Measurements from ENCODE around the gene TMBIM1.

TMBIM1 gene

GRCh38 chr2:218284106-218284811 lies 8.0 kb downstream of the TMBIM1 start:
- H3K4me3 ChIP-seq (ENCODE audit: low read length) = no peak overlapping the region
- no peaks in the 10 kb centered on the region for H3K27me3 ChIP-seq (ENCODE audit: control insufficient read depth, insufficient read depth, low read length)
- H3K36me3 ChIP-seq (ENCODE audit: control insufficient read depth, insufficient read depth, low read length) = peaks cover 45% of the 10 kb centered on the region
- peaks cover 82% of the 10 kb centered on the region for H3K4me1 ChIP-seq (ENCODE audit: control insufficient read depth, insufficient read depth, low read length)
- H3K9me3 ChIP-seq (ENCODE audit: control insufficient read depth, low read length) = no peaks in the 10 kb centered on the region
- peak overlapping the region; percentile 19 for H3K9ac ChIP-seq (ENCODE audit: low read length)

GRCh38 chr2:218282173-218282991 lies 9.9 kb downstream of the TMBIM1 start:
- Histone ChIP-seq H3K27me3 (ENCODE audit: control insufficient read depth, insufficient read depth, low read length) (no peaks in the 10 kb centered on the region), H3K9me3 (ENCODE audit: control insufficient read depth, low read length) (no peaks in the 10 kb centered on the region), H3K4me3 (ENCODE audit: low read length) (no peak overlapping the region), H3K9ac (ENCODE audit: low read length) (peak overlapping the region; percentile 61), H3K4me1 (ENCODE audit: control insufficient read depth, insufficient read depth, low read length) (peaks cover 69% of the 10 kb centered on the region), H3K36me3 (ENCODE audit: control insufficient read depth, insufficient read depth, low read length) (peaks cover 64% of the 10 kb centered on the region)

GRCh38 chr2:218281449-218281848 lies 10.9 kb downstream of the TMBIM1 start:
- H3K4me1 ChIP-seq (ENCODE audit: control insufficient read depth, insufficient read depth, low read length) = peaks cover 70% of the 10 kb centered on the region
- peak overlapping the region; percentile 61 for H3K9ac ChIP-seq (ENCODE audit: low read length)
- H3K9me3 ChIP-seq (ENCODE audit: control insufficient read depth, low read length) = no peaks in the 10 kb centered on the region
- no peak overlapping the region for H3K4me3 ChIP-seq (ENCODE audit: low read length)
- no peaks in the 10 kb centered on the region for H3K27me3 ChIP-seq (ENCODE audit: control insufficient read depth, insufficient read depth, low read length)
- H3K36me3 ChIP-seq (ENCODE audit: control insufficient read depth, insufficient read depth, low read length) = peaks cover 73% of the 10 kb centered on the region

- Histone ChIP-seq H3K4me3 (ENCODE audit: low read length) (no peak overlapping the region), H3K27me3 (ENCODE audit: control insufficient read depth, insufficient read depth, low read length) (no peaks in the 10 kb centered on the region), H3K9me3 (ENCODE audit: control insufficient read depth, low read length) (no peaks in the 10 kb centered on the region), H3K36me3 (ENCODE audit: control insufficient read depth, insufficient read depth, low read length) (peaks cover 77% of the 10 kb centered on the region), H3K9ac (ENCODE audit: low read length) (no peak overlapping the region), H3K4me1 (ENCODE audit: control insufficient read depth, insufficient read depth, low read length) (peaks cover 61% of the 10 kb centered on the region)
Measured at GRCh38 chr2:218280260-218280870, 11.9 kb downstream of the TMBIM1 start.

GRCh38 chr2:218278531-218279360 lies 13.6 kb downstream of the TMBIM1 start:
- Histone ChIP-seq H3K9ac (ENCODE audit: low read length) (no peak overlapping the region), H3K9me3 (ENCODE audit: control insufficient read depth, low read length) (no peaks in the 10 kb centered on the region), H3K4me3 (ENCODE audit: low read length) (no peak overlapping the region), H3K4me1 (ENCODE audit: control insufficient read depth, insufficient read depth, low read length) (peaks cover 61% of the 10 kb centered on the region), H3K36me3 (ENCODE audit: control insufficient read depth, insufficient read depth, low read length) (peaks cover 89% of the 10 kb centered on the region), H3K27me3 (ENCODE audit: control insufficient read depth, insufficient read depth, low read length) (no peaks in the 10 kb centered on the region)

GRCh38 chr2:218277921-218278320 lies 14.4 kb downstream of the TMBIM1 start:
- Histone ChIP-seq H3K27me3 (ENCODE audit: control insufficient read depth, insufficient read depth, low read length) (no peaks in the 10 kb centered on the region), H3K36me3 (ENCODE audit: control insufficient read depth, insufficient read depth, low read length) (peaks cover 83% of the 10 kb centered on the region), H3K9ac (ENCODE audit: low read length) (no peak overlapping the region), H3K4me3 (ENCODE audit: low read length) (no peak overlapping the region), H3K4me1 (ENCODE audit: control insufficient read depth, insufficient read depth, low read length) (peaks cover 58% of the 10 kb centered on the region), H3K9me3 (ENCODE audit: control insufficient read depth, low read length) (no peaks in the 10 kb centered on the region)

- Histone ChIP-seq H3K4me1 (ENCODE audit: control insufficient read depth, insufficient read depth, low read length) (peaks cover 57% of the 10 kb centered on the region), H3K36me3 (ENCODE audit: control insufficient read depth, insufficient read depth, low read length) (peaks cover 75% of the 10 kb centered on the region), H3K9ac (ENCODE audit: low read length) (no peak overlapping the region), H3K27me3 (ENCODE audit: control insufficient read depth, insufficient read depth, low read length) (no peaks in the 10 kb centered on the region), H3K4me3 (ENCODE audit: low read length) (no peak overlapping the region), H3K9me3 (ENCODE audit: control insufficient read depth, low read length) (no peaks in the 10 kb centered on the region)
Measured at GRCh38 chr2:218276986-218277755, 15.1 kb downstream of the TMBIM1 start.

GRCh38 chr2:218275371-218276072 lies 16.8 kb downstream of the TMBIM1 start:
- H3K9me3 ChIP-seq (ENCODE audit: control insufficient read depth, low read length) = no peaks in the 10 kb centered on the region
- H3K9ac ChIP-seq (ENCODE audit: low read length) = peak overlapping the region; percentile 53
- no peaks in the 10 kb centered on the region for H3K27me3 ChIP-seq (ENCODE audit: control insufficient read depth, insufficient read depth, low read length)
- H3K4me3 ChIP-seq (ENCODE audit: low read length) = no peak overlapping the region
- peaks cover 61% of the 10 kb centered on the region for H3K4me1 ChIP-seq (ENCODE audit: control insufficient read depth, insufficient read depth, low read length)
- H3K36me3 ChIP-seq (ENCODE audit: control insufficient read depth, insufficient read depth, low read length) = peaks cover 67% of the 10 kb centered on the region

GRCh38 chr2:218274586-218274985 lies 17.7 kb downstream of the TMBIM1 start:
- no peak overlapping the region for H3K4me3 ChIP-seq (ENCODE audit: low read length)
- H3K27me3 ChIP-seq (ENCODE audit: control insufficient read depth, insufficient read depth, low read length) = no peaks in the 10 kb centered on the region
- no peaks in the 10 kb centered on the region for H3K9me3 ChIP-seq (ENCODE audit: control insufficient read depth, low read length)
- peak overlapping the region; percentile 53 for H3K9ac ChIP-seq (ENCODE audit: low read length)
- peaks cover 57% of the 10 kb centered on the region for H3K36me3 ChIP-seq (ENCODE audit: control insufficient read depth, insufficient read depth, low read length)
- peaks cover 58% of the 10 kb centered on the region for H3K4me1 ChIP-seq (ENCODE audit: control insufficient read depth, insufficient read depth, low read length)

- Histone ChIP-seq H3K9ac (ENCODE audit: low read length) (peak overlapping the region; percentile 53), H3K27me3 (ENCODE audit: control insufficient read depth, insufficient read depth, low read length) (no peaks in the 10 kb centered on the region), H3K9me3 (ENCODE audit: control insufficient read depth, low read length) (no peaks in the 10 kb centered on the region), H3K36me3 (ENCODE audit: control insufficient read depth, insufficient read depth, low read length) (peaks cover 50% of the 10 kb centered on the region), H3K4me1 (ENCODE audit: control insufficient read depth, insufficient read depth, low read length) (peaks cover 55% of the 10 kb centered on the region), H3K4me3 (ENCODE audit: low read length) (no peak overlapping the region)
Measured at GRCh38 chr2:218273908-218274249, 18.4 kb downstream of the TMBIM1 start.
